ENCODE data around the gene KLK10. TPM values are rescaled to one million over a fixed set of nuclear protein-coding genes. Genes with fewer than 3 reads are reported as not detected.
"Not testable (repeated sequence)": the region's sequence is repeated elsewhere in the genome, so short reads cannot be mapped to it uniquely, and the experiment has no call there.

Gene KLK10
- total RNA-seq, 2 experiments from 2014 or later, result not detected

- DNase-seq; intact Hi-C loops (cut with micrococcal nuclease); H3K4me1 Mint-ChIP-seq (ENCODE audit: low read depth); H3K36me3 Mint-ChIP-seq (ENCODE audit: low read depth); CTCF ChIA-PET; H3K4me3 Mint-ChIP-seq; H3K9me3 Mint-ChIP-seq; H3K27ac Mint-ChIP-seq: not testable (repeated sequence)
- peaks cover 40% of the 10 kb centered on the region for H3K27me3 Mint-ChIP-seq (ENCODE audit: low read depth)
Measured at GRCh38 chr19:50984416-50984815, 35.1 kb downstream of the KLK10 start.

DNA sequence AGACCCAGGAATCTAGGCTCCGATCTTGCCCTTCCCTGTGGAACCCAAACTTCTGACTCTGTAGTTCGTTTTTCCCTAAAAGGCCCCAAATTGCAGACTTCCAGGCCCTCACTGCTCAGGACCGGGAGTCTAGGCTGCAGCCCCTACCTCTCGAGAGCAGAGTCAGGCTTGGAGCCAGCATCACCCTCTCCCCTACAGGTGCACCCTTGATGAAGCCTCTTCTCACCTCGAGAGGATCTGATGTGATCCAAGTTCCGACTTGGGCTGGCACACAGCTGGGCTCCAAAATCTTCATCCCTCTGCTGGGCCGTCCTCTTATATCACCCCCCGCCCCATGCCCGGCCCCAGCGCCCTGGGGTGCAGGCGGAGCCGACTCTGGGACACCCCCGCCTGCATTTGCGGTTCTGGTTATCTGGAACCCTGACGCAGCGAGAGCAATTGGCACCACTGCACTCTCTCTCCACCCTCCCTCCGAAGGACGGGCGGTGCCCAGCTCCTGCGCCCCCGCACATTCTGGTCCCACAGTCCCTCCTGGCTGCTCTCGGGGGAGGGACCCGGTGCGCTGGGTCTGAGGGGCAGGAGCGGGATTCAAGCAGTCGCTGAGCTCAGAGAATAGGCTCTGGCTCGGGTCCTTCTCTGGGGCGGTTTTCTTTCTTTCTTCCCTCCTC is 35.8 kb downstream of the KLK10 start, which contains the start of gene KLK7:
TSS of gene KLK7 (minus strand) at position 293 of the 668 bp plus-strand sequence. CDS start 1,518 bp downstream, outside the sequence.
- H3K36me3 Mint-ChIP-seq (ENCODE audit: low read depth), result no peaks in the 10 kb centered on the region
- intact Hi-C loops (cut with micrococcal nuclease), result no loop called here
- DNase-seq, result no peak
- CTCF ChIA-PET, result interaction anchor here (0.5 kb wide), 1 partner anchor 265 kb away, joined by 3 read pairs; no protein-coding TSS in a partner anchor
- no peaks in the 10 kb centered on the region for H3K4me1 Mint-ChIP-seq (ENCODE audit: low read depth)
- H3K27me3 Mint-ChIP-seq (ENCODE audit: low read depth), result peaks cover 40% of the 10 kb centered on the region
- H3K4me3 Mint-ChIP-seq, result no peak within 1 kb of the TSS
- no peak within 1 kb of the TSS for H3K27ac Mint-ChIP-seq
- no peaks in the 10 kb centered on the region for H3K9me3 Mint-ChIP-seq

DNA sequence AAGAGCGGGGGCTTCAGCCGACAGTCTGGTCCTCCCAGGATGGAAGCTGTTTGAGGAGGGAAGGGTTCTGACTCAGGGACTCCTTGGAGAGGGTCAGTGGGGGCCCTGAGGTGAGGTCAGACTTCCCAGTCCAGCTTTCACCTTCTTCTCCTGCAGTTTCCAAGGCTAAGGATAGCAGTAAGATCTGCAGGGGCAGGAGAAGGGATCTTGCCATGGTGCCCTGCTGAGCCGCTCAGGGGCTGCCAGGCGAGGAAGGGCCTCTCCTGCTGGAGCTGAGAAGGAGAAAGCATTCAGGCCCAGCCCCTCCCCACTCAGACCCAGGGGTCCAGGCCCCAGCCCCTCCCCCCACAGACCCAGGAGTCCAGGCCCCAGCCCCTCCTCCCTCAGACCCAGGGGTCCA is 37.3 kb downstream of the KLK10 start:
- intact Hi-C loops (cut with micrococcal nuclease), result no loop called here
- H3K27ac Mint-ChIP-seq, result no peak overlapping the region
- no peak overlapping the region for H3K4me3 Mint-ChIP-seq
- H3K9me3 Mint-ChIP-seq, result no peaks in the 10 kb centered on the region
- no peaks in the 10 kb centered on the region for H3K36me3 Mint-ChIP-seq (ENCODE audit: low read depth)
- H3K4me1 Mint-ChIP-seq (ENCODE audit: low read depth), result no peaks in the 10 kb centered on the region
- no peak for DNase-seq
- CTCF ChIA-PET, result no interaction called here
- peaks cover 37% of the 10 kb centered on the region for H3K27me3 Mint-ChIP-seq (ENCODE audit: low read depth)

DNA sequence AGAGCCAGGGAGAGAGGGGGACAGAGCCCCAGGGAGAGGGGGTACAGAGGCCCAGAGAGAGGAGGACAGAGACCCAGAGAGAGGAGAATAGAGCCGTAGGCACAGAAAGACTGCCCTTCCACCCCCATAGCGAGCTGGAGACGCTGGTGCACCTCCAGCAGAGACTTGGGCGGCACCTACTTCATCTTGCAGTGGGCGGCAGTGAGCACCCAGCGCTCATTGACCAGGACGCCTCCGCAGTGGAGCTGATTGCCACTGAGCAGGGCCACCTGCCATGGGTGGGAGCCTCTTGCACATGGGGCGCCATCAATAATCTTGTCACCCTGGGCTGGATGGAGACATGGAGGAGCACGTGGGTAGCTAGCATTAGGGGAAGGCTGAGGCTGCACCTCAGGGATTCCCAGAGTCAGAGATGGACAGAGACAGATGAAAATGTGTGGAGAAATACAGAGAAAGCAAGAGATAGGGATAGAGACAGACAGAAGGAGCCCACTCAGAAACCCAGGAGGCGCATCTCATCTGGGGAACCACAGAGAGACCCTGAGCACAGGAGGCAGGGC is 37.8 kb downstream of the KLK10 start:
- intact Hi-C loops (cut with micrococcal nuclease), result no loop called here
- CTCF ChIA-PET, result no interaction called here
- Mint-ChIP-seq H3K27ac (no peak overlapping the region), H3K9me3 (no peaks in the 10 kb centered on the region), H3K27me3 (ENCODE audit: low read depth) (peaks cover 40% of the 10 kb centered on the region), H3K4me1 (ENCODE audit: low read depth) (no peaks in the 10 kb centered on the region), H3K4me3 (no peak overlapping the region), H3K36me3 (ENCODE audit: low read depth) (no peaks in the 10 kb centered on the region)
- no peak for DNase-seq

DNA sequence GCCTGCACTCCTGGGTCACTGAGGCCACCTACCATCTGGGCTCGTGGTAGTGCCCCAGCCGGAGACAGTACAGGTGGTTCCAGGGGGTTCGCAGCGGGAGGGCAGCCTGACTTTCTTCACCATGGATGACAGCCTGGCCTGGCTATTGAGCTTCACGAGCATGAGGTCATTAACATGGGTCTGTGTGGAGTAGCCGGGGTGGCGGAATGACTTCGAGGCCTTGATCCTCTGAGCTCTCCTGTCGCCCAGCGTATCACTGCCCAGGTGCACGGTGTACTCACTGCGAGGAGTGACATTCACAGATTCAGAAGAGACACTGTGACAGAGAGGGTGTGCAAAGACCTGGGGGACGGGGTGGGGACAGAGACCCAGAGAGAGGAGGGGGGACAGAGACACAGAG is 39.3 kb downstream of the KLK10 start:
- H3K9me3 Mint-ChIP-seq, result no peaks in the 10 kb centered on the region
- H3K4me3 Mint-ChIP-seq, result no peak overlapping the region
- peaks cover 48% of the 10 kb centered on the region for H3K27me3 Mint-ChIP-seq (ENCODE audit: low read depth)
- H3K4me1 Mint-ChIP-seq (ENCODE audit: low read depth), result no peaks in the 10 kb centered on the region
- no peak overlapping the region for H3K27ac Mint-ChIP-seq
- no peak for DNase-seq
- no peaks in the 10 kb centered on the region for H3K36me3 Mint-ChIP-seq (ENCODE audit: low read depth)
- intact Hi-C loops (cut with micrococcal nuclease), result no loop called here
- CTCF ChIA-PET, result no interaction called here

DNA sequence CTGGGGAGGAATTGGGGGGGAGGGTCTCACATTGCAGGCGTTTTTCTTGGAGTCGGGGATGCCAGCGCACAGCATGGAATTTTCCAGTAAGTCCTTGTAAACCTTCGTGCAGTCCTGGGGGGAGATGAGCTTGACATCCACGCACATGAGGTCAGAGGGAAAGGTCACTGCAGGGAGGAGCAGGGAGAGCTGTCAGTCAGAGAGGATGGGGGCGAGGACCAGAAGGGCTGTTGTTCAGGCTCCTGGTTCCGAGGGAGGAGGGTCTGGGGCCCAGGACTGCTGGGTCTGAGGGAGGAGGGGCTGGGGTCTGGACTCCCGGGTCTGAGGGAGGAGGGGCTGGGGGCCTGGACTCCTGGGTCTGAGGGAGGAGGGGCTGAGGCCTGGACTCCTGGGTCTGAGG is 39.8 kb downstream of the KLK10 start:
- CTCF ChIA-PET, result no interaction called here
- intact Hi-C loops (cut with micrococcal nuclease), result no loop called here
- H3K36me3 Mint-ChIP-seq (ENCODE audit: low read depth), result no peaks in the 10 kb centered on the region
- H3K27me3 Mint-ChIP-seq (ENCODE audit: low read depth), result peaks cover 48% of the 10 kb centered on the region
- no peak overlapping the region for H3K27ac Mint-ChIP-seq
- no peak overlapping the region for H3K4me3 Mint-ChIP-seq
- DNase-seq, result no peak
- H3K4me1 Mint-ChIP-seq (ENCODE audit: low read depth), result no peaks in the 10 kb centered on the region
- no peaks in the 10 kb centered on the region for H3K9me3 Mint-ChIP-seq

DNA sequence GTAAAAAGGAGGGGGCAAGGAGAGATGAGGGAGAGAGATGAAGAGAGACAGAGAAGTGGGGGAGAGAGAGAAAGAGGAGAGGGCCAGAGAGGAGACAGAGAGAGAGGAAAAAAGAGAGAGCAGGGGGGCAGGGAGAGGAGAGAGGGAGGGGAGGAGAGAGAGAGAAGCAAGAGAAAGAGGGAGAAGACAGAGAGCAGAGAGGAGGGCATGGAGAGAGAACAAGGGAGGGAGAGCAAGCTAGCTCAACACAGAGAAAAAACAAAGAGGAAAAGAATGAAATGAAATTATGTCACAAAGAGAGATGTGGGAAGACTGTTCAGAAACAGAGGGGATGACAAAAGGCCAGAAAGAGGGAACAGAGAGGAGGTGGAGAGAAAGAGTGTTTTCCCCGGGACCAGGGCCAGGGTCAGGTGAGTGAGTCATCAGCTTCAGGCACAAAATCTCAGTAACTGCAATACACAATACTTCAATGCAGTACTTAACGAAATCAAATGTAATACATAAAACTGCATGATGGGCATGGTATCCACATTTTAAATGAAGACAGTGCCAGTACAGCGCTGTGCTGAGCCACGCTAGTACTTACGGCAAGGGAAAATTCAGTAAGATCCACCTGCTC is 40.6 kb downstream of the KLK10 start:
- no peak for DNase-seq
- Mint-ChIP-seq H3K4me1 (ENCODE audit: low read depth) (no peaks in the 10 kb centered on the region), H3K36me3 (ENCODE audit: low read depth) (no peaks in the 10 kb centered on the region), H3K27me3 (ENCODE audit: low read depth) (peaks cover 45% of the 10 kb centered on the region), H3K9me3 (no peaks in the 10 kb centered on the region), H3K27ac (no peak overlapping the region), H3K4me3 (no peak overlapping the region)
- CTCF ChIA-PET, result no interaction called here
- intact Hi-C loops (cut with micrococcal nuclease), result no loop called here

DNA sequence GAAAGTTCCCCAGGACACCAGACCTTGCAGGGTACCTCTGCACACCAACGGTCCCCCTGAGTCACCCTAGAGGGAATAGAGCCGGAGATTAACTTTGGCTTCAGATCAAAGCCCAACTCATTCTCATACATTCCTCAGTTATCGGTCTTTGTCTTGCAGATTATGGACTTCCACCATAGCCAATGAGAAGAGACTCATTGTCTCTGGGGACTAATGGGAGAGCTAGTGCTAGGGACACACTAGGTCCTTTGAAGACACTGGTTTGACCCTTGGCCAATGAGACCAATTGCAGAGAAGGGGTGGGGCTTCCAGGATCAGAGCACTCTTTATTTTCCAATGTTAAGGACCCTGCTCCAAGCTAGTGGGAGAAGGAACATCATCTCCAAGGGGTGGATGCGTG is 41.9 kb downstream of the KLK10 start:
- H3K36me3 Mint-ChIP-seq (ENCODE audit: low read depth), result no peaks in the 10 kb centered on the region
- no peak overlapping the region for H3K4me3 Mint-ChIP-seq
- no peak overlapping the region for H3K27ac Mint-ChIP-seq
- no peak for DNase-seq
- intact Hi-C loops (cut with micrococcal nuclease), result no loop called here
- H3K27me3 Mint-ChIP-seq (ENCODE audit: low read depth), result peaks cover 42% of the 10 kb centered on the region
- H3K9me3 Mint-ChIP-seq, result no peaks in the 10 kb centered on the region
- CTCF ChIA-PET, result no interaction called here
- H3K4me1 Mint-ChIP-seq (ENCODE audit: low read depth), result no peaks in the 10 kb centered on the region

DNA sequence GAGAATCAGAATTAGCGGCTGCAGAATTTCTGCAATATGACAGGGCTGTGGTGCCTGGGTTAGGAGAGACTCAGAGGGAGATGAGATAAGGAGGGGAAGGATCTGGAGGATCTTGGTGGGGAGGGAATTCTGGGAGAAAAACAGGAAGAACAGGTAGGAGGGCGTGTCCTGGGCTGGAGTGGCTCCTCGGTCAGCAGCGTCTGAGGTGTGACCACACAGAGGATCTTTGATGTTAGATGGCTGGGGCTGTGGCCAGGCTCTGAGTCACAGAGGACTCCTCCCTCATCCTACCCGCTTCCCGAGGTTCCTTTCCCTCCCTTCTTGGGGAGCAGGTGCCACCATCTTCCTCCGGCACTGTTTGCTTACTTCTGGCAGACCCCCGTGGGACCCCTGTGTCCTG is 43.7 kb downstream of the KLK10 start:
- CTCF ChIA-PET, result no interaction called here
- Mint-ChIP-seq H3K36me3 (ENCODE audit: low read depth) (no peaks in the 10 kb centered on the region), H3K27me3 (ENCODE audit: low read depth) (peaks cover 44% of the 10 kb centered on the region), H3K4me1 (ENCODE audit: low read depth) (no peaks in the 10 kb centered on the region), H3K4me3 (no peak overlapping the region), H3K9me3 (no peaks in the 10 kb centered on the region), H3K27ac (no peak overlapping the region)
- DNase-seq, result no peak
- intact Hi-C loops (cut with micrococcal nuclease), result no loop called here

GRCh38 chr19:50974702-50975556 is 44.6 kb downstream of the KLK10 start:
- Mint-ChIP-seq H3K27me3 (ENCODE audit: low read depth) (peaks cover 42% of the 10 kb centered on the region), H3K9me3 (no peaks in the 10 kb centered on the region), H3K27ac (no peak overlapping the region), H3K36me3 (ENCODE audit: low read depth) (no peaks in the 10 kb centered on the region), H3K4me1 (ENCODE audit: low read depth) (no peaks in the 10 kb centered on the region), H3K4me3 (no peak overlapping the region)
- CTCF ChIA-PET, result no interaction called here
- intact Hi-C loops (cut with micrococcal nuclease), result no loop called here
- DNase-seq, result no peak

- Mint-ChIP-seq H3K27ac (no peak overlapping the region), H3K9me3 (no peaks in the 10 kb centered on the region), H3K4me3 (no peak overlapping the region), H3K27me3 (ENCODE audit: low read depth) (peaks cover 40% of the 10 kb centered on the region), H3K4me1 (ENCODE audit: low read depth) (no peaks in the 10 kb centered on the region), H3K36me3 (ENCODE audit: low read depth) (no peaks in the 10 kb centered on the region)
- DNase-seq, result no peak
- intact Hi-C loops (cut with micrococcal nuclease), result no loop called here
- CTCF ChIA-PET, result no interaction called here
Measured at GRCh38 chr19:50972795-50973376, 46.6 kb downstream of the KLK10 start.

DNA sequence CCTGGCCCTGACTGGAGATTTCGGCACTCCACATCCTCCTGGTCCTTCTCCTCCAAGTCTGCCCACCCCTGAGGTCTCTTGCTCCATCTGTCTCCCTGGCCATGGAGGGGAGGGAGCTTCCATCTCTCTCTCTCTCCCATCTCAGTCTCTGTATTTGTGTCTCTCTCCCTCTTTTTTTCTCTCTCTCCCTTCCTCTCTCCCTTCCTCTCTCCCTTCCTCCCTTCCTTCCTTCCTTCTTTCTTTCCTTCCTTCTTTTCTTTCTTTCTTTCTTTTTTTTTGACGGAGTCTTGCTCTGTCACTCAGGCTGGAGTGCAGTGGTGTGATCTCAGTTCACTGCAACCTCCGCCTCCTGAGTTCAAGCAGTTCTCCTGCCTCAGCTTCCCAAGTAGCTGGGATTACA is 49.7 kb downstream of the KLK10 start:
- CTCF ChIA-PET; H3K4me1 Mint-ChIP-seq (ENCODE audit: low read depth); H3K4me3 Mint-ChIP-seq; H3K9me3 Mint-ChIP-seq; DNase-seq; H3K27ac Mint-ChIP-seq; H3K36me3 Mint-ChIP-seq (ENCODE audit: low read depth); intact Hi-C loops (cut with micrococcal nuclease): not testable (repeated sequence)
- H3K27me3 Mint-ChIP-seq (ENCODE audit: low read depth), result peaks cover 36% of the 10 kb centered on the region
